SK-N-SH treated with all-trans-retinoic acid at 6 μM for 48 hours (cell line): ENCODE results near the gene ZFAND3.

Experiments used
- ATAC-seq: fragments of 200-7000 bp; cut with Tn5 transposase; 3 replicates; pipeline ENCODE4 v1.9.1; 2020; ENCODE audit warnings: mild to moderate bottlenecking, moderate library complexity
- ARNTL ChIP-seq: fragments of 450-650 bp; formaldehyde crosslinking; IDR thresholded peaks from 2 replicates; pipeline ENCODE4 v1.5.0; 2020; ENCODE audit warnings: low read depth, mild to moderate bottlenecking, moderate library complexity, borderline replicate concordance
- BACH2 ChIP-seq: fragments of 250-450 bp; sonication (Bioruptor Pico); IDR thresholded peaks from 2 replicates; pipeline ENCODE4 v1.9.0; 2021; ENCODE audit warnings: mild to moderate bottlenecking, borderline replicate concordance
- CREB5 ChIP-seq: fragments of 250-450 bp; sonication (Bioruptor Pico); IDR thresholded peaks from 2 replicates; pipeline ENCODE4 v1.5.1; 2020; ENCODE audit warnings: low read depth, mild to moderate bottlenecking, moderate library complexity
- CSDC2 ChIP-seq: fragments of 250-450 bp; sonication (Bioruptor Pico); IDR thresholded peaks from 2 replicates; pipeline ENCODE4 v1.5.0; 2020; ENCODE audit warnings: mild to moderate bottlenecking, moderate library complexity
- CSRNP3 ChIP-seq: fragments of 250-450 bp; sonication (Bioruptor Pico); IDR thresholded peaks from 2 replicates; pipeline ENCODE4 v1.5.1; 2021; ENCODE audit warnings: mild to moderate bottlenecking, moderate library complexity
- ESRRG ChIP-seq: fragments of 250-450 bp; sonication (Bioruptor Pico); IDR thresholded peaks from 2 replicates; pipeline ENCODE4 v1.6.1; 2021; ENCODE audit warnings: mild to moderate bottlenecking
- GLIS3 ChIP-seq: fragments of 250-450 bp; sonication (Bioruptor Pico); IDR thresholded peaks from 2 replicates; pipeline ENCODE4 v1.5.0; 2020; ENCODE audit warnings: mild to moderate bottlenecking, moderate library complexity
- ISL1 ChIP-seq: fragments of 250-450 bp; sonication (Bioruptor Pico); IDR thresholded peaks from 2 replicates; pipeline ENCODE4 v2.1.2; 2022; ENCODE audit warnings: mild to moderate bottlenecking, moderate library complexity
- OSR1 ChIP-seq: fragments of 250-450 bp; sonication (Bioruptor Pico); IDR thresholded peaks from 2 replicates; pipeline ENCODE4 v1.8.0; 2022; ENCODE audit warnings: moderate library complexity, mild to moderate bottlenecking, inconsistent platforms
- PATZ1 ChIP-seq: fragments of 250-450 bp; sonication (Bioruptor Pico); IDR thresholded peaks from 2 replicates; pipeline ENCODE4 v1.8.0; 2020; ENCODE audit warnings: mild to moderate bottlenecking, moderate library complexity, borderline replicate concordance
- POU6F1 ChIP-seq: fragments of 250-450 bp; sonication (Bioruptor Pico); IDR thresholded peaks from 2 replicates; pipeline ENCODE4 v1.8.0; 2021; ENCODE audit warnings: low read depth, mild to moderate bottlenecking, moderate library complexity, borderline replicate concordance
- PPARA ChIP-seq: fragments of 250-450 bp; sonication (Bioruptor Pico); IDR thresholded peaks from 2 replicates; pipeline ENCODE4 v1.5.0; 2020; ENCODE audit warnings: mild to moderate bottlenecking, borderline replicate concordance
- RARB ChIP-seq: fragments of 250-450 bp; sonication (Bioruptor Pico); IDR thresholded peaks from 2 replicates; pipeline ENCODE4 v1.8.0; 2021; ENCODE audit warnings: mild to moderate bottlenecking, moderate library complexity
- SNAI2 ChIP-seq: fragments of 250-450 bp; sonication (Bioruptor Pico); IDR thresholded peaks from 2 replicates; pipeline ENCODE4 v1.5.0; 2020; ENCODE audit warnings: mild to moderate bottlenecking, moderate library complexity
- TCF4 ChIP-seq: fragments of 250-450 bp; sonication (Bioruptor Pico); IDR thresholded peaks from 2 replicates; pipeline ENCODE4 v1.8.0; 2021; ENCODE audit warnings: mild to moderate bottlenecking, moderate library complexity, borderline replicate concordance
- TOX ChIP-seq: fragments of 250-450 bp; sonication (Bioruptor Pico); IDR thresholded peaks from 2 replicates; pipeline ENCODE4 v1.8.0; 2021; ENCODE audit warnings: mild to moderate bottlenecking, moderate library complexity, borderline replicate concordance
- TSHZ2 ChIP-seq: fragments of 250-450 bp; sonication (Bioruptor Pico); IDR thresholded peaks from 2 replicates; pipeline ENCODE4 v1.5.0; 2020; ENCODE audit warnings: mild to moderate bottlenecking, moderate library complexity
- ZC3H10 ChIP-seq: fragments of 250-450 bp; sonication (Bioruptor Pico); IDR thresholded peaks from 2 replicates; pipeline ENCODE4 v1.5.1; 2021; ENCODE audit warnings: mild to moderate bottlenecking, moderate library complexity
- ZFP3 ChIP-seq: fragments of 250-450 bp; sonication (Bioruptor Pico); IDR thresholded peaks from 2 replicates; pipeline ENCODE4 v1.5.0; 2020; ENCODE audit warnings: mild to moderate bottlenecking, moderate library complexity
- ZFP30 ChIP-seq: fragments of 450-650 bp; formaldehyde crosslinking; IDR thresholded peaks from 2 replicates; pipeline ENCODE4 v1.5.0; 2022; ENCODE audit warnings: mild to moderate bottlenecking, moderate library complexity
- ZNF565 ChIP-seq: fragments of 450-650 bp; formaldehyde crosslinking; conservative IDR thresholded peaks from 2 replicates; pipeline ENCODE4 v1.5.0; 2020; ENCODE audit warnings: low read depth, mild to moderate bottlenecking, moderate library complexity
- ZNF70 ChIP-seq: fragments of 450-650 bp; formaldehyde crosslinking; IDR thresholded peaks from 2 replicates; pipeline ENCODE4 v1.5.0; 2020; ENCODE audit warnings: mild to moderate bottlenecking, moderate library complexity
- ZNF8 ChIP-seq: fragments of 450-650 bp; formaldehyde crosslinking; IDR thresholded peaks from 2 replicates; pipeline ENCODE4 v1.5.0; 2020; ENCODE audit warnings: mild to moderate bottlenecking, moderate library complexity

The ZFAND3 gene

GRCh38 chr6:38169977-38170526, 350.5 kb downstream of the ZFAND3 start (continued):
- TF ChIP-seq PATZ1 (no peak), ESRRG (CRISPR knock-in tag) (no peak), SNAI2 (CRISPR knock-in tag) (no peak), ZNF565 (no peak), RARB (CRISPR knock-in tag) (no peak), ZNF70 (CRISPR knock-in tag) (no peak), CSDC2 (CRISPR knock-in tag) (no peak)

GRCh38 chr6:38170666-38171355, 351.3 kb downstream of the ZFAND3 start:
- no peak for ATAC-seq
- no peak for TF ChIP-seq ZFP3 (CRISPR knock-in tag)
- peak; percentile 37; the same call in 1 of the 2 replicates for TF ChIP-seq ISL1 (CRISPR knock-in tag)

- no peak for ATAC-seq
- TF ChIP-seq TSHZ2 (no peak), TOX (CRISPR knock-in tag) (no peak), SNAI2 (CRISPR knock-in tag) (no peak), POU6F1 (CRISPR knock-in tag) (no peak), GLIS3 (CRISPR knock-in tag) (no peak), ARNTL (CRISPR knock-in tag) (no peak), CREB5 (no peak), ISL1 (CRISPR knock-in tag) (no peak), OSR1 (no peak), BACH2 (no peak), ZNF565 (no peak), ZFP30 (CRISPR knock-in tag) (no peak), ZC3H10 (CRISPR knock-in tag) (no peak), ESRRG (CRISPR knock-in tag) (no peak), PPARA (no peak), TCF4 (CRISPR knock-in tag) (no peak), CSRNP3 (CRISPR knock-in tag) (no peak), PATZ1 (no peak), ZNF70 (CRISPR knock-in tag) (no peak), ZNF8 (CRISPR knock-in tag) (no peak)
- TF ChIP-seq, all 23 proteins: peak for 0
These were observed 352.6 kb downstream of the ZFAND3 start for GRCh38 chr6:38171997-38172738.
